Bone marrow (tissue), 2 donors: ENCODE measurements around the gene CPS1.

Experiments used
- DNase-seq, 2 donors: peaks; one replicate each; lab custom pipeline; 2025; lab: John Stamatoyannopoulos, UW

Gene CPS1

GRCh38 chr2:210606001-210606400 lies 49.6 kb downstream of the CPS1 start:
- DNase-seq: no peak

GRCh38 chr2:210611466-210611865 lies 55.1 kb downstream of the CPS1 start:
- no peak for DNase-seq

DNA sequence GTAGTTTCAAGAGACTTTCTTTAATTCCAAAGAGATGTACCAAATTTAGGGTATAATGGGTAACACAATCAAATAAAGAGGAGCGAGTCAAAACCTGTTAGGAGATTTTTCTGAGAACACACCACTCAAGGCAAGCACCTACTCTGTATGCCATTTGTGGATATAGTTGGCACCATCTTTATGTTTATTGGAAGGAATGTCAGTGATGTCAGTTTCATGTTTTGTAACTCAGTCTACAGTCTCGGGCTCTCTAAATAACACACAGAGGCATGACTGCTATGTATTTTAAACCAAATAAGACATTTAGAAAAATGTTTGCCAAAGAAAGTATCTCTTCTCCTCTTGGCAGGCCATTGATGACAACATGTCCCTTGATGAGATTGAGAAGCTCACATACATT lies 59.7 kb downstream of the CPS1 start:
- DNase-seq: no peak

DNA sequence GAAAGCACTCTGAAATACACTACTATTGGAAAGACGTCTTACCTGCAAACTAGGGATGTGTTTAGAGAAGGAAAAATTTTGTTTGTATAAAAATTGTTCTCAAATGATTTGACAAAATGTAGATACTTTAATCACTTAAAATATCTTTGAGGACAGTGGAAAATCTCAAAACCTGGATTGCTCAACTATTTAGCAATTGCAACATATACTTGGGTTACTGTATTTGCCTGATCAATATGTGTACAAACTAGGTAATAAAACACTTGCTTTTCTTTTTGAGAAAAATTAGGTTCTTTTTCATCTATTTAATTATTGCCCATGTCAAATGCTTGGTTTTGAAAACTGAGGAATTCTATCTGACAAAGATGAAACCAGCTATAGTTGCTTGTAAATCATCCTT lies 60.9 kb downstream of the CPS1 start:
- DNase-seq: no peak

- DNase-seq: no peak
Observed at GRCh38 chr2:210617732-210618330, 61.4 kb downstream of the CPS1 start.

DNA sequence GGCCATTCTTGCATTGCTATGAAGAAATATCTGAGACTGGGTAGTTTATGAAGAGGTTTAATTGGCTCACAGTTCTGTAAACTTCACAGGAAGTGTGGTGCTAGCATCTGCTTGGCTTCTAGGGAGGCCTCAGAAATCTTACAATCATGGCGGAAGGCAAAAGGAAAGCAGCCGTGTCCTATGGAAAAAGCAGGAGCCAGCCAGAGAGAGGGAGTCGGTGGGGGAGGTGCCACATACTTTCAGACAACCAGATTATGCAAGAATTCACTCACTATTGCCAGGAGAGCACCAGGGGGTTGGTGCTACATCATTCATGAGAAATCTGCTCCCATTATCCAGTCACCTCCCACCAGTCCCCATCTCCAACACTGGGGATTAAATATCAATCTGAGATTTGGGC lies 64.1 kb downstream of the CPS1 start:
- DNase-seq: no peak

DNA sequence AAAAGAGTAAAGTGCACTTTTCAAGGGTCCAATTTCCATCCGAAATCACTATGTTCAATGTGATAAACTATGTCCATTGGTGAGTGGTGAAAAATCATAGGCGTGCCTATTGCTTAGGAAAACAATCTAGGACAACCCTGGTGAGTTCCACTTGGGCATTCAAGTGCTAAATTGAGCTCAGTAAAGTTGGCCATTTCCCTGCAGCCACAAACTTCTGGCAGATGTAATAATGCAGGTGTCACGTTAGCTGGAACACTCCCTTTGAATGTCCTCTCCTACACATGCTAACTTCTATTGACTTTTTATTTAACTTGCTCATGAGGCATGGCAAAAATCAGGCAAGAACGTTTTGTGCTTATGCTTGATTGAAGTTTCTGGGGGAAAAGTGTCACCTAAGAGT lies 67.1 kb downstream of the CPS1 start:
- DNase-seq: no peak

GRCh38 chr2:210626849-210627248 lies 70.5 kb downstream of the CPS1 start:
- no peak for DNase-seq

DNA sequence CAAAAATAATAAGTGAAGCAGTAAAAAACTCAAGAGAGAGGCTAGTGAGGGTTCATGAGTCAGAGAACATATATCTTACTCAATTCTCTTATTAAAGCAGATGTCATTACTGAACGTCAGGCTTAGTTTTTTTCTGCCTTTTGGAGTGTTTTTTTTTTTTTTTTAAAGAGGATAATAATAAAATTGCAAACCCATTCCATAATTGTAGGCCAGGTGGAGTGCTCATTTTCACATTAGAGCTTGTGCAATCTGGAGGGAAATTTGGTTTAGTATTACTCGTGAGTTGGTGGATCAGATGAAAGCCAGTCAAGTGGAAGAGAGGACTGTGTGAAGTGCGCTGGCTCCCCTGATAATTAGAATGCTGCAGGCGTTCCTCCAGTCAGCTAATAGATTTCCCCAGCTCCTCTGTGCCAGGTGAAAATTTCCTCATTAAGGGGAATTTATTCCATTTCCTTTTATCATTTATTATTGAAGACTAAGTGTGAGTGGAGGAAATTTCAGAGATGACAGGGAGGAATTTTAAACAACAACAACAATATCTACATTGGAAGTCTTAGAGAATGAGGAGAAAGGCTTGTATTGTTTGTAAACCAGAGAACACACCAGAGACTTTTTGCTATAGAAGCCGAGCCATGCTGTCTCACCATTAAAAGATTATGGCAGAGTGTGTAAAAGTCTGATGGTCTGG lies 74.6 kb downstream of the CPS1 start:
- DNase-seq: no peak

DNA sequence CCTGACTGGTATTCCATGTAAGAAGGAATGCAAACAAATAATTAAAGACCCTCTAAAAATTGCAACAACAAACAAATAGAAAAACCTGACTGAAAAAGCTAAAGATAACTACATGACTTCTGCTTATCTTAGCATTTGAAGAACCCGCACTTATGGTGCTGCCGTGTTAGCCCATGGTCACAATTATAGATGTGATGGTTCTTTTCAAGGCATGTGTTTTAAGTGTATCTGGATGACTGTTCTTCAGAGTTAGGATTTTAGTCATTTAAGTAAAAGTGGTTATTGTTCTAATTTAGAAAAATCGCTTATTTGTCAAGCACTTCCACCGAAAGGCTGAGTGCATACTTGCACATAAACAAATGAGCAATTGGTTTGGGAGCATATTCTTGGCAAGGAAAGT lies 77.3 kb downstream of the CPS1 start:
- no peak for DNase-seq

- DNase-seq: no peak
Observed at GRCh38 chr2:210635257-210635656, 78.9 kb downstream of the CPS1 start.

- no peak for DNase-seq
Observed at GRCh38 chr2:210642333-210642732, 85.9 kb downstream of the CPS1 start.

DNA sequence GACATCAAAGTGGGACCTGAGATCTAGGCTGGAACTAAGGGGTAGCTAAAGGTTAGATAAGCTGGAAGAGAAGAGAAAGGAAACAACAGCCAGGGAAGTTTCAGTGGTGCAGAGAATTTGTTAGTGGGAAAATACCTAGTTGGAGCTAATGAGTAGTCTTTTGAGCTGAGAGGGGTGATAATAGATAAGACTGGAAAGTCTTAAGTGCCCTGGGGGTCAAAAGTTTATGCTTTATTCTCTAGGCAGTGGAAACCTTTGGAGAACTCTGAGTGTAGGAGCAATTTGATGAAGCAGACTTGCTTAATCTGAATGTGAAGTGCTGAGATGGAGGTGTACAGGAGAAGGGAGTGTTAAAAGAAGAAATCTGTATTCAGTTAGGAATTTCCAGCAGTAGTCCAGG lies 90.8 kb downstream of the CPS1 start:
- DNase-seq: no peak

GRCh38 chr2:210654091-210654490 lies 97.7 kb downstream of the CPS1 start:
- DNase-seq: no peak

DNA sequence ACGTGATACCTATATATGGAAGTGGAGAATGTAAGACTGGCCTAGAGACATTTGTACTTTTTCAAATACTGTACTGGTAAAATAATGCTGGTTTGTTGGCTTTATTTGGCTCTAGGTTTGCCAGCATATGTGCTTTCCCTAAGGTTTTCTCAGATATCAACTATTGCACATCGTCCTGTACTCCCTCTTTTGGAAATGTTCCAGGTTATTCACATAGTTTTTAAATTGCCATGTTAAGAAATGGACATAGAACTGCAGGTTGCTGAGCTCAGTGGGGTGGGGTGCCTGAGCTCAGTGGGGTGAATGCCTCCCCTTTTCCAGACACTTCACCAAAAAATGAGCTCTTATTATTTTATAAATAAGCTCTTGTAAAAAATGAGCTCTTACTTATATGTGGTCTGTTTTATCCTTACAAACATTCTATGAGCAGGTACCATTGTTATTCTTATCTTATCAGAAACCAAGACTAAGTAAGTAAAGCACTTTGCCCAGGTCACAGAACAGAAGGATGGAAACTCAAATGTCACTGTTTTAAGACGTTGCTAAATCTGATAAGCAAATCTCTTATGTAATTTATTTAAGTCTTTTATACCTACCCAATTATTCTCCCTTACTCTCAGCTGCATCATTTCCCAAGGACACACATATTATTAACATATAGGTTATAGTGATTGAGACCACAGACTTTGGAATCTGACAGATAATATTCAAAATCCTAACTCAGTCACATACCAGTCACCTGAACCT lies 99.0 kb downstream of the CPS1 start:
- no peak for DNase-seq

DNA sequence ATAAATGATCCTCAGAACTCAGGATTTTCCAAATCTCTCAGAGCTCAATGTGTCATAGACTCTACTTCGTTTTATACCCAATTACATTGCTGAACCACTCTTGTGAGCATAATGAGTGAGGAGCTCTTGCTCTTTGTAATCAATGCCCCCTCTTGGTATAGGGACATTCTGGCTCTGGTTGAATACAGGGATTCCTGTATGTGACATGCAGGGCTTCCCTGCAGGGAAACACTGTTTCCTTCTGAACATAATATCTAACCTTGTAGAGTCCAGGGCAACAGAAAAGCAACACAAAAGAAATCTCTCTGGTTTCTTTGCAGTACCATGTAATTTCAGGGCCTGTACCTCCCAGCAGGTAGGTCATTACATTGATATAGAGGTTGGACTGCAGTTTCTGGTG lies 101.5 kb downstream of the CPS1 start:
- DNase-seq: no peak

- no peak for DNase-seq
Observed at GRCh38 chr2:210660751-210661150, 104.4 kb downstream of the CPS1 start.

GRCh38 chr2:210662560-210662959 lies 106.2 kb downstream of the CPS1 start:
- DNase-seq: no peak

- DNase-seq: no peak
Observed at GRCh38 chr2:210663631-210664089, 107.3 kb downstream of the CPS1 start.

DNA sequence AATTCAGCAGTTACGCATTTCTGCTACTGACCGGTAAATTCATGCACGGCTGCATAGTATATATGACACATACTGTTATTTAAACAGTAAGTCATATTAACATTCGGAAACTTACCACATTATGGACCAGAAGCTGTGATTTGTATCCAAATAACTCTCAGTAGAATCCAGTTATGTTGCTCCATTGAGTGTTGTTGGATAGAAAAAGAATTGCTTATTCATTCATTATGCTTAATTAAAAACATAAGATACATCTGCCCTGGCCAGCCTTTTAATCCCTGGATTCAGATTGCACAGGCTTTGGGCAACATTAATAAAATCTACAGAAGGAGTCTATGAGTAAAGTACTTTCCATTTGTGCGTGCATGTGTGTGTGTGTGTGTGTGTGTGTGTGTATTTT lies 111.3 kb downstream of the CPS1 start:
- no peak for DNase-seq

GRCh38 chr2:210671065-210671464 lies 114.7 kb downstream of the CPS1 start:
- DNase-seq: no peak

GRCh38 chr2:210673117-210673516 lies 116.7 kb downstream of the CPS1 start:
- no peak for DNase-seq

DNA sequence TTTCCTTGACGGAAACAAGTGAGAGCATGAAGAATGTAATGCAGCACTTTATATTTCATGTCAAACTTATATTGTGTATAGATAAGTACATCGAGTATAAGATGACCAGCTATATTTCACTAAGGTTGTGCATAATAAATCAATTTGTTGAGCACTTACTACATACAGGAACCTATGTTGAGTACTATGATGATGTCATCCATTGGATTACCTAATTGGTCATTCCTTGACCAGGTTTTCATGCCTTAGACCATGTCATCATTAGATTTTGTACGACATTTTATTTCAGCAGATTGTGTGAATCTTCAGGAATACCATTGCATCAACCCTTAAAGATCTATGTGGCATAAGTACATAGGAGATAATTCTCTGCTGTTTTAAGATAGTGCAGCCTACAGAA lies 119.7 kb downstream of the CPS1 start:
- no peak for DNase-seq
